ENCODE data around the gene LTF. TPM values are rescaled to one million over a fixed set of nuclear protein-coding genes. Genes with fewer than 3 reads are reported as not detected.
"Not testable (repeated sequence)": the region's sequence is repeated elsewhere in the genome, so short reads cannot be mapped to it uniquely, and the experiment has no call there.

LTF gene
- total RNA-seq, 1 donor from 2014 or later, result 1.4 TPM

- intact Hi-C loops (cut with DNase I), result no loop called here
- Histone ChIP-seq H3K36me3 (no peaks in the 10 kb centered on the region), H3K4me1 (peaks cover 0 to 2% of the 10 kb centered on the region in 2 donors), H3K9me3 (no peaks in the 10 kb centered on the region), H3K27ac (peak overlapping the region; percentile 65 to 70), H3K27me3 (no peaks in the 10 kb centered on the region), H3K4me3 (peak overlapping the region in 1 of 2 donors; percentile 33)
- no peak for DNase-seq (ENCODE audit: low spot score in 2 of 2)
- TF ChIP-seq CTCF (IDR thresholded peaks at IDR 0.05), result no peak
Observed at GRCh38 chr3:46405301-46406019, 59.2 kb downstream of the LTF start.

- H3K4me1 ChIP-seq; DNase-seq (ENCODE audit: low spot score in 2 of 2); intact Hi-C loops (cut with DNase I); H3K27ac ChIP-seq; H3K9me3 ChIP-seq; H3K4me3 ChIP-seq; H3K36me3 ChIP-seq; H3K27me3 ChIP-seq: not testable (repeated sequence)
Observed at GRCh38 chr3:46402902-46403301, 61.8 kb downstream of the LTF start.

GRCh38 chr3:46401579-46401978, 63.1 kb downstream of the LTF start:
- no peaks in the 10 kb centered on the region for H3K27me3 ChIP-seq
- intact Hi-C loops (cut with DNase I), result no loop called here

GRCh38 chr3:46400846-46401245, 63.9 kb downstream of the LTF start:
- no peak overlapping the region for H3K27ac ChIP-seq
- no peaks in the 10 kb centered on the region for H3K36me3 ChIP-seq
- TF ChIP-seq CTCF (IDR thresholded peaks at IDR 0.05), result no peak
- DNase-seq (ENCODE audit: low spot score in 2 of 2), result no peak
- no peaks in the 10 kb centered on the region for H3K9me3 ChIP-seq
- H3K4me3 ChIP-seq, result no peak overlapping the region
- no peaks in the 10 kb centered on the region for H3K27me3 ChIP-seq
- intact Hi-C loops (cut with DNase I), result no loop called here
- H3K4me1 ChIP-seq, result peaks cover 0 to 2% of the 10 kb centered on the region in 2 donors

More at GRCh38 chr3:46401579-46401978, 63.1 kb downstream of the LTF start:
- no peak overlapping the region for H3K4me3 ChIP-seq
- no peak for TF ChIP-seq CTCF (IDR thresholded peaks at IDR 0.05)
- no peaks in the 10 kb centered on the region for H3K9me3 ChIP-seq
- no peak overlapping the region for H3K27ac ChIP-seq
- no peak for DNase-seq (ENCODE audit: low spot score in 2 of 2)
- peaks cover 0 to 2% of the 10 kb centered on the region in 2 donors for H3K4me1 ChIP-seq
- H3K36me3 ChIP-seq, result no peaks in the 10 kb centered on the region

- H3K4me1 ChIP-seq, result no peaks in the 10 kb centered on the region
- no peak overlapping the region for H3K27ac ChIP-seq
- intact Hi-C loops (cut with DNase I), result no loop called here
- TF ChIP-seq CTCF (IDR thresholded peaks at IDR 0.05), result no peak
- no peaks in the 10 kb centered on the region for H3K27me3 ChIP-seq
- H3K36me3 ChIP-seq, result no peaks in the 10 kb centered on the region
- H3K4me3 ChIP-seq, result no peak overlapping the region
- H3K9me3 ChIP-seq, result no peaks in the 10 kb centered on the region
- DNase-seq (ENCODE audit: low spot score in 2 of 2), result no peak
Observed at GRCh38 chr3:46400000-46400734, 64.5 kb downstream of the LTF start.

GRCh38 chr3:46399557-46399956, 65.1 kb downstream of the LTF start:
- H3K36me3 ChIP-seq, result no peaks in the 10 kb centered on the region
- H3K4me3 ChIP-seq, result no peak overlapping the region
- no peaks in the 10 kb centered on the region for H3K9me3 ChIP-seq
- H3K27me3 ChIP-seq, result no peaks in the 10 kb centered on the region
- no peak for TF ChIP-seq CTCF (IDR thresholded peaks at IDR 0.05)
- no peaks in the 10 kb centered on the region for H3K4me1 ChIP-seq
- no peak for DNase-seq (ENCODE audit: low spot score in 2 of 2)
- intact Hi-C loops (cut with DNase I), result no loop called here
- no peak overlapping the region for H3K27ac ChIP-seq

Measured in ascending aorta (tissue), 2 donors.